Activated CD4-positive, alpha-beta T cell treated with anti-CD3 and anti-CD28 coated beads, Interleukin-2, amount 50 U/mL, for 1 hour (primary cell): ENCODE data around the gene TSPAN33.
"Not testable (repeated sequence)": the region's sequence is repeated elsewhere in the genome, so short reads cannot be mapped to it uniquely, and the experiment has no call there.

Source experiments
- DNase-seq: peaks from one replicate; pipeline ENCODE4 v3.0.0-alpha.2; 2020

The TSPAN33 gene, protein sequence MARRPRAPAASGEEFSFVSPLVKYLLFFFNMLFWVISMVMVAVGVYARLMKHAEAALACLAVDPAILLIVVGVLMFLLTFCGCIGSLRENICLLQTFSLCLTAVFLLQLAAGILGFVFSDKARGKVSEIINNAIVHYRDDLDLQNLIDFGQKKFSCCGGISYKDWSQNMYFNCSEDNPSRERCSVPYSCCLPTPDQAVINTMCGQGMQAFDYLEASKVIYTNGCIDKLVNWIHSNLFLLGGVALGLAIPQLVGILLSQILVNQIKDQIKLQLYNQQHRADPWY

DNA sequence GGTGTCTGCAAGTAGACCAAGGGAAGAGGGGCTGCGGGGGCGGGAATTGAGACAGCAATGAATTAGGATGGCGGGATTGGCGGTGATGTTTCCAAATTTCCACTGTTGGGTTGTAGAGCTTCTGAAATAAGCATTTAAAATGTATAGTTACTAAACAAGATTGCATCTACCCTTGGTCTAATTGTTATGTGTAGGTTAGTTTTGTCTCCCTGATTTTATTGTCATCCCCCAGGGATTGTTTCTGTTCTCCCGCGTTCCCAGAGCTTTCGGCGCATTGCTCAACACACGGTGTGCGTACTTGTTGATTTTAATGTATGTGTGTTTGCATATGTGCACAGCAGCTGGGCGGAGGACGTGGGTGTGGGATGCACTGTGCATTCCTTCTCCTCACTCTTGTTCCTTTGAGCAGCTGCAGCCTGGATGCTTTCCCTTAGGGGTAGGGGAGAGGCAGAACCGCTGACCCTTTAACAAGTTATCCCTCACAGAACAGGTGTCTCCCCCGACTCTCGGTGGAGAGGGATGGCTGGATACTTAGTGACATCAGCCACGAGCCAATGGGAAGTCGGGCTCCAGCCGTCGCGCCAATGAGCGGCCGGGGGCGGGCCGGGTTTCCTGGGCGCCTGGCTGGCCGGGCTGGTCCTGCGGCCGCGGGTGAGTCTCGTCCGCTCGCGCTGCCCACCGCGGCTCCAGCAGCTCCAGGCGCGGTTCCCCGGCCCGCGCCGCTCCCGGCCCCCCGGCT is at the start of gene TSPAN33:
TSPAN33 (plus strand) TSS at position 613 of the 739 bp plus-strand sequence. CDS start 274 bp downstream, outside the sequence.
- DNase-seq, result peak; percentile 54

DNA sequence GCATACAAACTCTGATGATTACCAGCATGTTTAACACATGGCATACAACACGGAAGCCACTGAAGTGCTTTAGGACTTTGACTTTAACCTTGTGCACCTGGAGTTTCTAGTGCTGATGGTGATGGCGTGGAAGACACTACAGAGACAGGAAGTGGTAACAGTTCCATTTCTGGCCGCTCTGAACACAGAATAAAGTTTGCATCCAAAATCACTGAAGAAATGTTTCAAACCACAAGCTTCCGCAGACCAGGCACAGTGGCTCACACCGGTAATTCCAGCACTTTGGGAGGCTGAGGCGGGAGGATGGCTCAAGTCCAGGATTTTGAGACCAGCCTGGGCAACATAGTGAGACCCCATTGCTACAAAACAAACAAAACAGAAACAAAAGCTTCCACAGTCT is 49.2 kb upstream of the TSPAN33 start:
- DNase-seq, result no peak

DNA sequence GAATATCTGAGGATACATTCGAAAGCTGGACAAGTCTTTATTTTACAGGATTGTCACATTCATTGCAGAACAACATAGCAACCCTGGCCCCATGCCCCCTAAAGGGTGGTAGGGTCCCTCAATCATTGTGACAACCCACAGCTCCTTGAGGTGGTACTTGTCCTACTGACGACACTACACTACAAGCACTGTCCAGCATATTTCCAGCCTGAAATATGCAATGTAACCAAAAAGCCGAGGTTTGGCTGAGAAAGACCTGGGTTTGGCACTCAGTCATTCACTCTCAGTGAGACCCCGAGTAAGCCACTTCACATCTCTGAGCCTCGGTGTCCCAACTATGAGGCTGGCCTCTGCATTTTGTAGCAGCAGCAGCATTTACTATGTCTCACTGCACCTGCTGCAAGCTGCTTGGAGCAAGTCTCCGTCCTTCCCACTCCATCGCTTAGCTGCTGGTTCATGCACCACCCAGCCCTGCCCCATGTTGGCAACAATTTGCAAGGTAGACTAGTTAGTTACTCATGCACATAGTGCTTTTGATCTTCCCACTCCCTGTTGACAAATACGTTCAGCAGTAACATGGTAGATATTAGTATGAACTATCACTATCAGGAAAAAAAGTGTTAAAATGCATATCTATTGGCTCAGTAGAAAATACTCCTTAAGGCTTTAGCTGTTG is 46.0 kb upstream of the TSPAN33 start:
- no peak for DNase-seq

DNA sequence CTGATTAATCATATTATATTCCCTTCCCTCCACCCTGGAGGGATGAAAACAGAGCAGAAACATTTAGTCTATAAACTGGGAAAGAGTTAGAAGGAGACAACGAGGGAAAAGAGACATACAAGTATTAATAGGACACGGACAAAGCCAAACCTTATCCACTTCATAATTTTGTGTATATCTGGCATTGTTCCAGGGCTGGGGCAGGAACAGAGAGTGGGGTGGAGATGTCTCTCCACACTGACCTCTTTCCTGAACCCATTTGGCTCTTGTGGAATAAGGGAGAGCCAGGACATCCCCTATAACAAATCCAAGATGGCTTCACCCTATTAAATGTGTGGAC is 43.7 kb upstream of the TSPAN33 start:
- no peak for DNase-seq

DNA sequence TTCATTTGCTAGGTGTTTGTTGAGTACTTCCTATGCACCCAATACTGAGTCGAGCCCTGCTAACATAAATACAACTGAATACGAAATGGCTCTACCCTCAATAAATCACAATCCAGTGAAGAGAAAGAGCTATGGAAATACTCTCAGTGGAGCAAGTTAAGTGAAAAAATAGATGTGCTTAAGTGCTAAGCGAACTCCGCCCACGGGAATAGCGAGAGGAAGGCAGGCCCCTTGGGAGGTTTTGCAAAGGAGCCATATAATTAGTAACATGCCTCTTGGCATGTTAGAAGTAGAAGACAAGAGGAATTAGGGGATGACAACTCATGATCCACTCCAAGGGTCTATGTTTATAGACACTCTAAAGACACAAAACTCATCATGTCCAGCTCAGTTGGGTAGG is 42.8 kb upstream of the TSPAN33 start:
- no peak for DNase-seq

DNA sequence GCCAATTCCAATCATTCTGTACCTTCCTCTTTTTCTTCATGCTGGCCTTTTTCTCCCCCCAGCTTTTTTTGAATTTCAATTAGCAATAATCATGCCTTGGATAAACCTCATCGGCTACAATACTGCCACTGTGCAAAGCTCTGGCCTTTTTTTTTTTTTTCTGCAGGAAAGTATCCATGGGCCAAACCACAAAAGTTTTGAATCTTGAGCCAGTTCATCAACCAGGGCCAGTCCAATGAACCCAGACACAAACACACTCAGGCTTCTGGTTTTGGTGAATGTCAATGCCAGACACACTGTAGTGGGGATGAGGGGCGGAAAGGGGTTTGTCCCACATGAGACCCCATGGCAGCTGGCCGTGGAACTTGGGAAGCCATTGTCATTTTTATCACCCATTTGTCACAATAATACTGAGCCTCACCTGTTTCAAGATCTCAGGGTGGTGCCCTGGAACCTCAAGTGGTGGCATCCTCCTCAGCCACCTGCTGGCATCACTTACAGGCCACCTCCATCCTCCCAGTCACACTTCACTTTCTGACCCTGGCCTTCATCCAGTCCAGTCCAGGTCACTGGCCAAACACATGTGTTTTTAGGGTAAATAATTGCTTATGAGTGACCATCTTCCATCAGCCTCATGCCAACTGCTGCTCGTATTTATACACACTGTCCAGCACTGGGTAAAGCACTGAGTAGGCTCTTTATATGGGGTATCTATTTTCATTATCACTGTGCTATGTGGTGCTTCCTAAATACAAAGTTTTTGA is 40.8 kb upstream of the TSPAN33 start:
- DNase-seq, result no peak

DNA sequence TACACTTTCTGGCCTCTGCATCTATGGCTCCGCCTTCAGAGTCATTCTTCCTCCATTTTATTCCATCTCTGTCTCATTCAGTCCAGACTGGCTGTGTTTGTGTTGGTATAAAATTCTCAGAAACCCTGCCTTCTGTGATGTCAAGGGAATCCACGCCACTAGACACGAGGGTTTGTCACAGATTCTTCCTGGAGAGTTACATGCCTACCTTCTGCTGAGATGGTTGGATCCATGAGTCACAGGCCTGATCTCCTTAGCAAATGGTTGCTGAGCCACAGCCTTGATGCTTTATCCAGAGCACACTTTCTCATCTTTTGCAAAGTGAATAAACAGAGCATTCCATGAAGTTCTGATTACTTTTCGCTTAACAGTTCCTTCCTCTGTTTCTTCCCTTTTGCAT is 35.9 kb upstream of the TSPAN33 start:
- no peak for DNase-seq

DNA sequence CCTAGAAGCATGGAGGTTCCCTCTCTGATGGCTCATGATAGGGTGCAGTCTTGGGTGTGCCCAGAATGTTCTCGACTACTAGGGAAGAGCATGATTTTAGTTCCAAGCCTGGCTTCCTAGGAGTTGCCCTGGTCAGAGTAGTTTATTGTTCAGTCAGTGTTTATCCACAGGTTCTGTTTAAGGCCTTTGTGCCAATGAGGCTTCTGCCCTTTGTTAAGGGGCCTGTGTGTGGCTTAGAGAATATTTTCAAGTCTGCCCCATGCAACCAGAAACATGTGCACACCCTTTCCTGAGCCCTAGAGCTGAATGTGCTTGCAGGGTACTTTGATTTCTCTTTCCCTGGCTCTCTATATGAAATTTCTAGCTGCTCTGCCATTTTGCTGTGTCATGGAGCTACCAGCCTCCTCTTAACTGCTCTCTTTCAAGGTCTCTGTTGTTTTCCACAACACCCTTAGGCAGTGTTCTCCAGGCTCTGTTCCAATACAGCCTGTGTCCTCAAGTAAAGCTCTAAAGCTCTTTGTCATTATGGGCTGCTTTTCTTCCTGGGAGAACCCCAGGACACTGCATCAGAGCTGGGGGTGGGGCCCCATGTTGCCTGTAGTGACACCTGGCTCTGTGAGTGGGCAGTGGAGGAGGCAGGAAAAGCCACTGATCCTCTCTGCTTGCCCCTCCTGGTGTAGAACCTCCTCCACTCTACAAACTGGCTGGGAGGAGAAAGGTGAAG is 34.1 kb upstream of the TSPAN33 start:
- no peak for DNase-seq

DNA sequence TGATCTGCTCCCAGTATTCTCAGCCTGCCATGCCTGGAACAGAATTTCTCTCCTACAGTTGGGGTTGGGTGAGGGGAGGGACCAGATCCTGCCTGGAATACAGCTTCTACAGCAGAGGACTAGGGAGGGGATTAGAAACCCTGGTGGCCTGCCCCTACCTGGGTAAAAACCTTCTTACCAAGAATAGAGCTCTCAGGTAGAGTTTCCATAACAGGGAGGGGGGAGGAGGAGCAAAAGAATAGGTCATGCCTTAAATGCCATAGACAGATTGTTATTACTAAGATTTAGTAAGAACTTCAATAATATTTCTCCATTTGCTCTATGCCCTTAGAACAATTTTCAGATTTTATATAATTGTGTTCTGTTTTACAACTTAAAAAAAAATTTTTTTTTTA is 33.5 kb upstream of the TSPAN33 start:
- no peak for DNase-seq

DNA sequence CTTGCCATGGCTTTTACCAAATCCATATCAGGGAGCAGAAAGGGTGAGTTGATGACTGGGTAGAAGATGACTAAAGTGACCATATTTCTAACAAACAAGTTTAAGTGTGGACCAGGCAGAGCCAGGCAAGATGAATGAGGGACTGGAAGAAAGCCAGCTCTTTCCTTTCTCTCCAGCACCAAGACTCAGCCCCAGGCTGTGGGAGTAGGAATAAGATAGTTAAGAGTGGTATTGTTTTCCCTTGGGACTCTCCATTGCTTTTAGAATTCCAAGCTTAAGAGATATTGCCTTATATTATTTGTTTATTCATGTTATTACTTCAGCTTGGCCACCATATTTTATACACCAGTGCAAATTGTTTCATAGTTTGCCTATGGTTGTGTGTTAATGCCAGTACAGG is 28.8 kb upstream of the TSPAN33 start:
- DNase-seq, result no peak

DNA sequence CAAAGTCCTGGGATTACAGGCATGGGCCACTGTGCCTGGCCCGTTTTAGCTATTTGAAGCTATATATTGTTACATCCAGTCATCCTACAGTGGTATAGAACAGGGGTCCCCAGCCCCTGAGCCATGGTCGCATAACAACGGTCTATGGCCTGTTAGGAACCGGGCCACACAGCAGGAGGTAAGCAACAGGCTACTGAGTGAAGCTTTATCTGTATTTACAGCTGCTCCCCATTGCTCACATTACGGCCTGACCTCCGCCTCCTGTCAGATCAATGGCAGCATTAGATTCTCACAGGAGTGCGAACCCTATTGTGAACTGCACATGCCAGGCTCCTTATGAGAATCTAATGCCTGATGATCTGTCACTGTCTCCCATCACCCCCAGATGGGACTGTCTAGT is 26.3 kb upstream of the TSPAN33 start:
- DNase-seq, result no peak

DNA sequence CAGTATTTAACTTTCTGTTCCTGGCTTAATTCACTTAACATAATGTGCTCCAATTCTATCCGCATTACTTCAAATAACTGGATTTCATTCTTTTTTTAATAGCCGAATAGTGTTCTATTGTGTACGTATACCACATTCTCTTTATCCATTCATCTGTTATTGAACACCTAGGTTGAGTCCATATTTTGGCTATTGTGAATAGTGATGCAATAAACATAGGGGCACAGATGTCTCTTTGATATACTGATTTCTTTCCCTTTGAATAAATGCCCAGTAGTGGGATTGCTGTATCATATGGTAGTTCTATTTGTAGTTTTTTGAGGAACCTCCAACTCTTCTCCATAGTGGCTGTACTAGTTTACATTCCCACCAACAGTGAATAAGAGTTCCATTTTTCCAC is 25.5 kb upstream of the TSPAN33 start:
- DNase-seq, result no peak

DNA sequence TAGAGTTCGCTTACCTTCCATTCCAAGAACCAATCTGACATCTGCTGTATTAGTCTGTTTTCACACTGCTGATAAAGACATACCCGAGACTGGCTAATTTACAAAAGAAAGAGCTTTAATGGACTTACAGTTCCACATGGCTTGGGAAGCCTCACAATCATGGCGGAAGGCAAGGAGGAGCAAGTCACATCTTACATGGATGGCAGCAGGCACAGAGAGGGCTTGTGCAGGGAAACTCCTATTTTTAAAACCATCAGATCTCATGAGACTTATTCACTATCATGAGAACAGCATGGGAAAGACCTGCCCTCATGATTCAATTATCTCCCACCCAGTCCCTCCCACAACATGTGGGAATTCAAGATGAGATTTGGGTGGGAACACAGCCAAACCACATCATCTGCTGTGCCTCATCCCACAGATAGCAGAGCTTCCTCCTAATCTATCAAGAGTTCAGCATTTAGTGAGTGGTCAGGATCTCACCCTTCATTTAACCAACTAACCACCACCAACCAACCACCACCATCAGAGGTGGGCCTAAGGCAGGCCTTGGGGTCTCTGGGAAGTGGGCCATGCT is 22.9 kb upstream of the TSPAN33 start:
- not testable (repeated sequence) for DNase-seq

DNA sequence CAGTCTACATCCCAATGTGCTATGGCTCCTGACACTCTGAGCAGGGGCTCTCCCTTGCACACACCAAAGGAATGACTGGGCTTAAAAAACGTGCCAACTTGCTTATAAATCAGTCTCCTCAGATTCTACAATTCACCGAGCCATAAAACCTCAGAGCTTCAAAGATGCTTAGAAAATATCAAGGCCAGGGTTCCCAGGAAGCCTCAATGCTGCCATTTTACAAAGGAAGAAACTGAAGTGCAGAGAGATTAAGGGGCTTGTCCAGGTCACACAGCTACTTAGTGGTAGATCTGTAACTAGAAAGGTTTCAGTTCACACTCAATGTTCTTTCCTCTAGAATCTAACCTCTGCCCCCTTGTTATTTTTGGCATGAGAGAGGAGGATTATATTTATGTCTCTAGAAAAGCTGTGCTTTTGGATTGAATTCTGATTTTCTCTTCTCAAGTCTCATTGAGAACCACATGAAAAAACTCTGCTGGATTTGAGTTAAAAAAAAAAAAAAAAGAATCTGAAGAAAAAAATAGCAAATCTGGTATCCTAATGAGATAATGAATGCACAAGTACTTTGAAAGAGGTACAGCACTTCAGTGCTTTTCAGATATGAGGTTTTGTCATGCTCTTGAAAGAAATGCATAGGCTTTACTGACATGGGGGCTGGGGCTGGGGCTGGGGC is 22.3 kb upstream of the TSPAN33 start:
- no peak for DNase-seq

DNA sequence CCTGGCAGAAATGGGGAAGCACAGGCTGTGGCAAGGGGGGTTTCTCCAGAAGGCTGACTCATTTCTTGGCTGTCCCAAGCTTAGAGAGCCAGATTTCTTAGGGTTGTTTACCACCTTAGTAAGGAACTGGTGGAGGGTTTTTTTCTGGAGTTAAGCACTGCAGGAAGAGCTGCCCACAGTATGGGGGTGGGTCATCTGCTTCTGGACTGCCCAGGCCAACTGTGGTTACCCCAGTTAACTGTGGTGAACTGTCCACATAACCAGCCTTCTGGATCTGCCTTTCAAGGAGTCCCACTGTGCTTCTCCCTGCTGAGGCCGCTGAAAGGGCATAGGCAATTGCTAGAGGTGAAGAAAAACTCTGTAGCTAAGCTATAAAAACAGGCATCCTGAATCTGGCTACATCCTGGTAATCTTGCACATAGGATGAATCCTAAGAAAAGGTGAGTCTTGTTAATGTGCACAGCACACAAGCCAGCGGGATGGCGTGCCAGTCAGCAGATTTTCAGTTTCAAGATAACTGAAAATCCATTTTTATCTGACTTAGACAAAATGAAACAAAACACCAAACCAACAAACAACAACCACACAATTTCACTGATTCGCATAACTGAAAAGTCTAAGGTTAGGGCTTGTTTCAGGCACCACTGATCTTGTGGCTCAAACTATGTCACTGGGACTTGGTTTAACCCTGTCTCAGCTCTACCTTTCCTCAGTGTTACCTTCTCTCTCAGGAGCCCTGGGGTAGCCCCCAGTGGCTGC is 21.6 kb upstream of the TSPAN33 start:
- no peak for DNase-seq

DNA sequence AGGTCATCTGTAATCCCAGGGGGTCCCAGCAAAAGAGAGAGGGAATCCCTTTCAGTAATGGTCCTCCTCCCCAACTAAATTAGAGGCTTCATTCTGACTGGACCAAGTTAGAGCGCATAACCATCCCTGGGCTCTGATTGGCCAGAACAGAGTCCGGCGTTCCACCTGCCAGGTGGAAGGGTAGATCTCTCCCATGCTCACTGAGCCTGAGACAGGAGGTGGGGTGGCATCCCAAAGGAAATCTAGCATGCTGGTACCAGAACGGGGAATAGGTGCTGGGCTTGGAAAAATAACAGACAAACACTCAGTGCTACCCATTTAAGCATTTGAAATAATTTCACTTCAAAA is 21.0 kb upstream of the TSPAN33 start:
- DNase-seq, result no peak

DNA sequence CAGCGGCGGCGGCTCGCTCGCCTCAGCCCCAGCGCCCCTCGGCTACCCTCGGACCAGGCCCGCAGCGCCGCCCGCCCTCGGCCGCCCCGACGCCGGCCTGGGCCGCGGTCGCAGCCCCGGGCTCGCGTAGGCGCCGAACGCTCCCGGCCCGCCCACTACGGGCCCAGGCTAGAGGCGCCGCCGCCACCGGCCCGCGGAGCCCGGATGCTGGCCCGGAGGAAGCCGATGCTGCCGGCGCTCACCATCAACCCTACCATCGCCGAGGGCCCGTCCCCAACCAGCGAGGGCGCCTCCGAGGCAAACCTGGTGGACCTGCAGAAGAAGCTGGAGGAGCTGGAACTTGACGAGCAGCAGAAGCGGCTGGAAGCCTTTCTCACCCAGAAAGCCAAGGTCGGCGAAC is 18.2 kb upstream of the TSPAN33 start:
- no peak for DNase-seq

DNA sequence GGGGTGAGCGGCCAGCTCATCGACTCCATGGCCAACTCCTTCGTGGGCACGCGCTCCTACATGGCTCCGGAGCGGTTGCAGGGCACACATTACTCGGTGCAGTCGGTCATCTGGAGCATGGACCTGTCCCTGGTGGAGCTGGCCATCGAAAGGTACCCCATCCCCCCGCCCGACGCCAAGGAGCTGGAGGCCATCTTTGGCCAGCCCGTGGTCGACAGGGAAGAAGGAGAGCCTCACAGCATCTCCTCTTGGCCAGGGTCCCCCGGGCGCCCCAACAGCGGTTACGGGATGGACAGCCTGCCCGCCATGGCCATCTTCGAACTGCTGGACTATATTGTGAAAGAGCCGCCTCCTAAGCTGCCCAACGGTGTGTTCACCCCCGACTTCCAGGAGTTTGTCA is 17.4 kb upstream of the TSPAN33 start:
- no peak for DNase-seq

DNA sequence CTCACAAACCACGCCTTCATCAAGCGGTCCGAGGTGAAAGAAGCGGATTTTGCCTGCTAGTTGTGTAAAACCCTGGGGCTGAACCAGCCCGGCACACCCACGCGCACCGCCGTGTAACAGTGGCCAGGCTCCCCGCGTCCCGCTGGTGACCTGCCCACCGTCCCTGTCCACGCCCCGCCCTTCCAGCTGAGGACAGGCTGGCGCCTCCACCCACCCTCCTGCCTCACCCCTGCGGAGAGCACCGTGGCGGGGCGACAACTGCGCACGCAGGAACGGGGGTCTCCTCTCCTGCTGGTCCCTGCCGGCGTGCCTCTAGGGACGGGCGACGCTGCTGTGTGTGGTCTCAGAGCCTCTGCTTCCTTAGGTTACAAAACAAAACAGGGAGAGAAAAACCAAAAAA is 16.9 kb upstream of the TSPAN33 start:
- no peak for DNase-seq

DNA sequence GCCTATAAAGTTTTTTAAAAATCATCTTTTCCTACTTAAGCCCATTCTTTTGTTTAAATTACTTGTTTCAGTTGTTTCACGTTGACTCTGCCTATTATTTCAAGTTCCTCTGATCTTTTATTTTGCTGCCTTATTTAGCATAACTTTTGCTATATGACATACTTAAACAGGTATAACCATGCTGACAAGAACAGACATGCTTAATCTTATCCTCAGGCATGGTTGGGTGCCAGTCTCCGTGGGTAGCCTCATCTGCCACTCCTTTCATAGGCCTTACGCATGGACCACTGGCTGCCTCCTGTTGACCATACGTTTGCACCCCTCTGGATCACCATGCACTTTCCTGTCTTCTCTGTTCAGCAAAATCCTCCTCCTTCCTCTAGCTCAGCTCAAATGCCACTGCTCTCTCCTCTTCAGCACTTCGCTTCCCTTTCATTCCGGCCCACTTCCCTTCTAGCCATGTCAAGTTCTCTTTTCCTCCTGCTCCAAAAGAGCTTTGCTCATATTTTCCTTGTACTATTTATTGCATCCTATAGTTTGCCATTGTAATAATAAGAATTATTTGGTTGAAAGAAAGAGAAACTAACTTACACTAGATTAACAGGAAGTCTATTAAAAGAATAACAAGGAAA is 10.0 kb upstream of the TSPAN33 start:
- no peak for DNase-seq
